Omental fat pad (tissue), 4 donors: ENCODE measurements around the gene PLAC9. TPM values are rescaled to one million over a fixed set of nuclear protein-coding genes. Genes with fewer than 3 reads are reported as not detected.

Source experiments
- ATAC-seq: fragments of 150-250 bp; one replicate; pipeline ENCODE4 v1.9.1; 2016; ENCODE audit warnings: mild to moderate bottlenecking, moderate library complexity; ENCODE audit not compliant: low FRiP score
- DNase-seq: peaks from one replicate; pipeline ENCODE4 v3.0.0-alpha.2; 2019; ENCODE audit warnings: low spot score
- CTCF ChIP-seq, 3 donors: fragments of 450-650 bp; IDR thresholded peaks; one replicate each; pipeline ENCODE4 v1.5.1; 2016 to 2017; ENCODE audit warnings: antibody characterized with exemption in 3 of 3, mild to moderate bottlenecking in 3 of 3, moderate library complexity in 2 of 3
- total RNA-seq, 4 donors: library from RNA; depleted of rRNA; stranded (reverse); fragments of >200 nt; gene quantifications; one replicate each; pipeline ENCODE4 v1.1.0, GENCODE V29; 2016

The PLAC9 gene
- total RNA-seq, 4 donors from 2014 or later, result 18.0 to 116 (median 20.8) TPM

DNA sequence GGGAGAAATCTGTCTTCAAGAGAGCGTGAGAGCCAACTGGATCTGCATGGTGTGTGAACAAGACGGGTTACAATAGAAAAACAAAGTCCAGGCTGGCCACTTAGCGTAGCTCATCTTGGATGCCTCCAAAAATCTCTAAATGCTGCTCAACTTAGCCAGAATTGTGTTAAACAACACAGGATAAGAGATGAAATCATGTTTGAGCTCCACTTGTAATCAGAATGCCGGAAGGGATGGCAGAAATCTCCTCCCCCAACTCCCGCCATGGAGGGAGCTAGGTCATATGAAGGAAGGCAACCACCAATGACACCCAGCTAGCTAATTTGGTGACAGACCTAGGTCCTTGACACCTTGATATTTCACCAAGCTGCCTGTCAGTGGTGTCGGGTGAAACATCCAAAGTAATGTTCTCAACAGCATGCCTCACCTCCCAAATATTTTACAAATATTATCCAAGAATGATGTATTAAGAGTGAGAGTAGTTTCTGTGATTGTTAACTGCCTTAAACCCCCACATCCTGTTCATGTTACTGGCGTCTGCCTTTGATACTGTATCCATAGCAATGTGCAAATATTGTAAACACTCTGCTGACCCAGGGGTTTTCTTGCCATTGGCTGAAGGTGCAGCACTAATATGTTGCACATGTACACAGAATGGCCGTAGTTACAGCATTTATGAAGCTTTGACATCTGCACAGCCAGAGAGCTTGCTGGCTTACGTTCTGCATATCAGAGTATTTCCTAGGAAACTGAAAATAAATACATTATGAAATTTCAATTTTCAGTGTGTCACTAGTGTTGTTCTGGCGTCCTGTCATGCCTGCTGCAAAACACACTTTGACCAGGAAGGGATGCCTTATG lies 28.2 kb upstream of the PLAC9 start:
- ATAC-seq (peak; percentile 90), DNase-seq (no peak)
- TF ChIP-seq CTCF (IDR thresholded peaks at IDR 0.05), result no peak

- DNase-seq, result no peak
- ATAC-seq, result no peak
- TF ChIP-seq CTCF (IDR thresholded peaks at IDR 0.05), result no peak
These were observed 23.8 kb upstream of the PLAC9 start for GRCh38 chr10:80108576-80109239.

DNA sequence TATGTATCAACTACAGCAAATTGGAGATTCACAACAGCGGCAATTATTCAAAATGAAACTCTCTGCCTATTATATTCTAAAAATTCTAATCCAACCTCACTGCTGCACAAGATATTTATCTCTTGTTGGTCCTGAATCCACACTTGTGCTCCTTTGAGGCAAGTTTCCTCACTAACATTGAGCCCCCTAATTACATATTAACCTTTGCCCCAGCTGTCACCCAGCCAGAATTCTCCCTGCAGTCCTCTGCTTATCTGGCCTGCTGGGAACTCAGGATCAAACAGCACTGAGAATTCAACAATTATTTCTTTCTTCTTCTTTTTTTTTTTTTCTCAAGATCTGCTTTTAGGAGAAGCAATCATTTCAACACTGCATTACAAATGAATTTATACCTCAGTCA lies 21.5 kb upstream of the PLAC9 start:
- ATAC-seq, result no peak
- no peak for DNase-seq
- no peak for TF ChIP-seq CTCF (IDR thresholded peaks at IDR 0.05)

GRCh38 chr10:80118669-80119068 lies 13.9 kb upstream of the PLAC9 start:
- no peak for TF ChIP-seq CTCF (IDR thresholded peaks at IDR 0.05)
- no peak for ATAC-seq
- no peak for DNase-seq

DNA sequence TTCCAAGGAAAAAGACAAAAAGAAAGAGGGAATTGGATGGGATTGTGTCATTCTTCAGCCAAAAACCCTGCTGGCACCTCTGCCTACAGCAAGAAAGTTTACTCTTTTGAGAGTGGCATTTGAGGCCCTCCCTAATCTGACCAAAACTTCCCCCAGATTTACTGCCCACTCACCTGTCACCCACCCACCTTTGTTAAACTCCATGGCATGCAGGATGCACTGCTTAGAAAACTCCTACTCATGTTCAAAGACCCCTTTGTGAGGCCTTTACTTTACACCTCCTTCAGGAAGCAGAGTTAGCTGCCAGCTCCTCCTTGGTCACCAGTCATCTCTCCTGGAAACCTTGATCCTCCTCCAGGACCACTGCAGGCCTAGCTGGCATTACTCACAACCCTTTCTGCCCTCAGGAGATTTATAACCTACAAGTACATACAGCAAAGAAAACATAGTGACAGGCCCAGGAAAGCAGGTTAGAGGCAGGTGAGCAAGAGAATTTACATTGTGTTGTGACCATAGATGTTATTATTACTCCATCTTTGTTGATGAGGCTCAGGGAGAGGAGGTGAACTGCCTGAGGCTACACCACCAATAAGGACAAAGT lies 10.3 kb upstream of the PLAC9 start:
- ATAC-seq (no peak), DNase-seq (no peak)
- no peak for TF ChIP-seq CTCF (IDR thresholded peaks at IDR 0.05)

DNA sequence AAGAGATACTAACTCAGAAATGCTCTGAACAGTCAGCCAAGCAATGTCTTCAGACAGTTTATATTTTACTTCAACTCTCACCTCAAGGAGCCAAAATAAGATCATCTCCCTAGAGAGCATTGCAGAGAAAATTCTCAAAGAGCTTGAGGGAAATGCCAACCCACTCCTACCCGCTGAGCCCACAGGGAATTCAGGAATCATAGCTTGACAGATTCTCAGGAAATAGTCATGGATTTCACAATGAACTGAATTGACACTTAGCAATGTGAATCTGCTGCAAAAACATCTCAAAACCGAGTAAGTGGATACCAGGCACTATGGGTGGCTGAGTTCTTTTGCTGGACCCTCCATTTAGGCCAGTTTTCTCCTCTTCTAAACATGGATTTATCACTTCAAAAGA lies 9.8 kb upstream of the PLAC9 start:
- DNase-seq (no peak), ATAC-seq (peak; percentile 64)
- TF ChIP-seq CTCF (IDR thresholded peaks at IDR 0.05), result no peak
